DND-41 (cell line): ENCODE results near the gene MARCHF4.

ENCODE experiments used
- ATAC-seq: fragments of 200-7000 bp; cut with Tn5 transposase; 3 replicates; pipeline ENCODE4 v1.9.1; 2021; ENCODE audit warnings: low read depth; ENCODE audit not compliant: insufficient read depth
- DNase-seq: peaks from one replicate; pipeline ENCODE4 v3.0.0-alpha.2; 2020
- H2AFZ ChIP-seq: 2 replicates; pipeline ENCODE4 v1.6.0; 2012; ENCODE audit warnings: low read depth, low read length
- H3K27ac ChIP-seq: 2 replicates; pipeline ENCODE4 v1.5.1; 2012; ENCODE audit warnings: low read length, inconsistent platforms
- H3K27me3 ChIP-seq: fragments of 200-600 bp; sonication (generic); 2 replicates; pipeline ENCODE4 v1.6.0; 2012; ENCODE audit warnings: low read length, mild to moderate bottlenecking, inconsistent platforms; ENCODE audit not compliant: insufficient read depth, poor library complexity
- H3K36me3 ChIP-seq: 2 replicates; pipeline ENCODE4 v1.5.1; 2012; ENCODE audit warnings: low read length, inconsistent platforms; ENCODE audit not compliant: insufficient read depth
- H3K4me1 ChIP-seq: 2 replicates; pipeline ENCODE4 v1.5.1; 2012; ENCODE audit warnings: mild to moderate bottlenecking, low read length; ENCODE audit not compliant: insufficient read depth
- H3K4me2 ChIP-seq: 2 replicates; pipeline ENCODE4 v1.6.0; 2012; ENCODE audit warnings: mild to moderate bottlenecking, moderate library complexity, low read length, inconsistent platforms; ENCODE audit not compliant: insufficient read depth
- H3K4me3 ChIP-seq, 2 experiments: fragments of 200-600 bp in 1 of 2; shearing (Covaris generic) in 1 of 2; 2 replicates each; pipeline ENCODE4 v1.5.1; 2012 to 2016; ENCODE audit warnings: inconsistent platforms in 2 of 2, low read length in 2 of 2, mild to moderate bottlenecking in 2 of 2, low read depth in 1 of 2, moderate library complexity in 1 of 2
- H3K79me2 ChIP-seq: 2 replicates; pipeline ENCODE4 v1.6.0; 2012; ENCODE audit warnings: low read length, inconsistent platforms; ENCODE audit not compliant: insufficient read depth
- H3K9ac ChIP-seq: 2 replicates; pipeline ENCODE4 v1.6.0; 2012; ENCODE audit warnings: low read depth, mild to moderate bottlenecking, inconsistent platforms, low read length, moderate library complexity
- H3K9me3 ChIP-seq: 2 replicates; pipeline ENCODE4 v1.5.1; 2012; ENCODE audit warnings: low read length, moderate library complexity, mild to moderate bottlenecking, inconsistent platforms; ENCODE audit not compliant: insufficient read depth, severe bottlenecking
- H4K20me1 ChIP-seq: 2 replicates; pipeline ENCODE4 v1.6.0; 2012; ENCODE audit warnings: low read length; ENCODE audit not compliant: insufficient read depth
- EZH2 ChIP-seq: IDR thresholded peaks from 3 replicates; pipeline ENCODE4 v1.6.1; 2012; ENCODE audit warnings: borderline replicate concordance, low read depth, mild to moderate bottlenecking, moderate library complexity, low read length, inconsistent platforms; ENCODE audit not compliant: severe bottlenecking
- TF ChIP-seq, protein P1 (sequence below): IDR thresholded peaks from 2 replicates; pipeline ENCODE4 v1.5.1; 2012; ENCODE audit warnings: borderline replicate concordance, low read length, moderate library complexity, mild to moderate bottlenecking; ENCODE audit not compliant: poor library complexity, severe bottlenecking; ENCODE audit errors: extremely low read depth

The MARCHF4 gene

DNA sequence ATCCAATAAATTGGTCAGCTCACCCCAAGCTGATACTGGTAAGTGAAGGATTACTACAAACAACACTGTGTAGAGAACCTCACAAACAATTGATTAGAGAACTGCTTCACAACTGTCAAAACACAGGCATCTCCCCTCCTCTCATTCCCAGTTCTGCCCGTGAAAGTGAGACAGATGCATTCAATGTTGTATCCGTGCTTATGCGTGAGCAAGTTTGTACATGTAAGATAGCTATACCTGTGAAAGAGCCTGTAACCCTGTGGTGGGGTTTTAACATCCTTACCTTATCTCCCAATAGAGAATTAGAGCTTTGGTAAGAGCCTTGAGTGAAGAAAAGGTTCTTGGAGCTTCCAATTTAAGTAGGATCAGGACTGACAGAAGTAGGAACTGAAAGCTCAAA, 9.1 kb downstream of the MARCHF4 start:
- Histone ChIP-seq H3K9me3 (no peaks in the 10 kb centered on the region), H3K4me1 (no peaks in the 10 kb centered on the region), H3K4me3 (no peak overlapping the region), H3K27me3 (peaks cover 13% of the 10 kb centered on the region), H3K27ac (no peak overlapping the region), H3K9ac (no peak overlapping the region), H3K4me2 (no peak overlapping the region), H3K36me3 (no peaks in the 10 kb centered on the region), H2AFZ (no peak overlapping the region), H4K20me1 (no peaks in the 10 kb centered on the region), H3K79me2 (no peaks in the 10 kb centered on the region)
- TF ChIP-seq EZH2: no peak
- TF ChIP-seq, protein P1, sequence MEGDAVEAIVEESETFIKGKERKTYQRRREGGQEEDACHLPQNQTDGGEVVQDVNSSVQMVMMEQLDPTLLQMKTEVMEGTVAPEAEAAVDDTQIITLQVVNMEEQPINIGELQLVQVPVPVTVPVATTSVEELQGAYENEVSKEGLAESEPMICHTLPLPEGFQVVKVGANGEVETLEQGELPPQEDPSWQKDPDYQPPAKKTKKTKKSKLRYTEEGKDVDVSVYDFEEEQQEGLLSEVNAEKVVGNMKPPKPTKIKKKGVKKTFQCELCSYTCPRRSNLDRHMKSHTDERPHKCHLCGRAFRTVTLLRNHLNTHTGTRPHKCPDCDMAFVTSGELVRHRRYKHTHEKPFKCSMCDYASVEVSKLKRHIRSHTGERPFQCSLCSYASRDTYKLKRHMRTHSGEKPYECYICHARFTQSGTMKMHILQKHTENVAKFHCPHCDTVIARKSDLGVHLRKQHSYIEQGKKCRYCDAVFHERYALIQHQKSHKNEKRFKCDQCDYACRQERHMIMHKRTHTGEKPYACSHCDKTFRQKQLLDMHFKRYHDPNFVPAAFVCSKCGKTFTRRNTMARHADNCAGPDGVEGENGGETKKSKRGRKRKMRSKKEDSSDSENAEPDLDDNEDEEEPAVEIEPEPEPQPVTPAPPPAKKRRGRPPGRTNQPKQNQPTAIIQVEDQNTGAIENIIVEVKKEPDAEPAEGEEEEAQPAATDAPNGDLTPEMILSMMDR: no peak
- ATAC-seq (no peak), DNase-seq (no peak)

GRCh38 chr2:216362730-216363129, 9.6 kb downstream of the MARCHF4 start:
- Histone ChIP-seq H3K9me3 (no peaks in the 10 kb centered on the region), H4K20me1 (no peaks in the 10 kb centered on the region), H3K27me3 (peaks cover 13% of the 10 kb centered on the region), H3K4me1 (no peaks in the 10 kb centered on the region), H3K9ac (no peak overlapping the region), H2AFZ (no peak overlapping the region), H3K36me3 (no peaks in the 10 kb centered on the region), H3K4me3 (no peak overlapping the region), H3K4me2 (no peak overlapping the region), H3K79me2 (no peaks in the 10 kb centered on the region), H3K27ac (no peak overlapping the region)
- DNase-seq: no peak
- TF ChIP-seq EZH2: no peak
- TF ChIP-seq, protein P1: no peak
- ATAC-seq: no peak

- no peak for DNase-seq
- TF ChIP-seq, protein P1: no peak
- no peak for TF ChIP-seq EZH2
- no peaks in the 10 kb centered on the region for H3K79me2 ChIP-seq
- H3K9me3 ChIP-seq: no peaks in the 10 kb centered on the region
- no peak overlapping the region for H3K4me2 ChIP-seq
- no peaks in the 10 kb centered on the region for H4K20me1 ChIP-seq
- H3K36me3 ChIP-seq: no peaks in the 10 kb centered on the region
- H3K27me3 ChIP-seq: peaks cover 9% of the 10 kb centered on the region
- no peak overlapping the region for H3K9ac ChIP-seq
- peaks cover 28% of the 10 kb centered on the region for H3K4me1 ChIP-seq
- ATAC-seq: no peak
- no peak overlapping the region for H3K27ac ChIP-seq
- no peak overlapping the region for H3K4me3 ChIP-seq
- H2AFZ ChIP-seq: no peak overlapping the region
Measured at GRCh38 chr2:216355711-216356110, 16.6 kb downstream of the MARCHF4 start.

DNA sequence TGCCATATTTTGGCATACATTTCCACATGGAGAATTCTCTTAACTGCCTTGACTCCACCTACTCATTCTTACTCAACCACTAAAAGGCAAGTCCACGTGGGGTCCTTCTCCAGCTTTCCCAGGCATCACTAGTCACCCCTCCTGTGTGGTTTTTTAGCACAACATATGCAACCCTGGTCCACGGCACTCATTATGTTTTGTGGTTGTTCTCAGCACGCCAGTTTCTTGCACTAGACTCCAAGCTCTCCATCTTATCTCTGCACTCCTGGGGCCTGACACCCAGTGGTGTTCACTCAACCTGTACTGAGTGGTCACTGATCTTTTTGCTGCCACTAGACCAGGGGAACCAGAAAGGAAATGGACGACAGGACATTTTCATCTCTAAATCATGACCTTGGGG, 18.0 kb downstream of the MARCHF4 start:
- Histone ChIP-seq H3K36me3 (no peaks in the 10 kb centered on the region), H3K4me3 (no peak overlapping the region), H3K9me3 (no peaks in the 10 kb centered on the region), H3K9ac (no peak overlapping the region), H3K4me1 (peaks cover 28% of the 10 kb centered on the region), H4K20me1 (no peaks in the 10 kb centered on the region), H3K27me3 (peaks cover 5% of the 10 kb centered on the region), H2AFZ (no peak overlapping the region), H3K27ac (no peak overlapping the region), H3K79me2 (no peaks in the 10 kb centered on the region), H3K4me2 (no peak overlapping the region)
- DNase-seq (no peak), ATAC-seq (no peak)
- TF ChIP-seq EZH2: no peak
- TF ChIP-seq, protein P1: no peak
